Loucy (cell line): Measurements from ENCODE around the gene ACAD9.
"Not testable (repeated sequence)": the region's sequence is repeated elsewhere in the genome, so short reads cannot be mapped to it uniquely, and the experiment has no call there.

Experiments used
- H2AFZ ChIP-seq: fragments of 200-600 bp; sonication (generic); 2 replicates; pipeline ENCODE4 v1.6.0; 2016; ENCODE audit warnings: antibody characterized with exemption, mild to moderate bottlenecking, low read length, moderate library complexity
- H3F3A ChIP-seq: fragments of 200-600 bp; 2 replicates; pipeline ENCODE4 v1.6.0; 2016; ENCODE audit warnings: antibody characterized with exemption, low read depth, mild to moderate bottlenecking
- H3K27me3 ChIP-seq: fragments of 200-600 bp; sonication (generic); 2 replicates; pipeline ENCODE4 v1.6.1; 2014; ENCODE audit warnings: low read length, mild to moderate bottlenecking; ENCODE audit not compliant: insufficient read depth, poor library complexity, severe bottlenecking
- H3K36me3 ChIP-seq: fragments of 200-600 bp; sonication (generic); 2 replicates; pipeline ENCODE4 v1.6.1; 2016; ENCODE audit warnings: low read length; ENCODE audit not compliant: insufficient read depth
- H3K4me1 ChIP-seq: fragments of 200-600 bp; sonication (generic); 2 replicates; pipeline ENCODE4 v1.5.1; 2014; ENCODE audit warnings: low read length, mild to moderate bottlenecking; ENCODE audit not compliant: insufficient read depth, poor library complexity, severe bottlenecking
- H3K4me2 ChIP-seq: fragments of 200-600 bp; sonication (generic); 2 replicates; pipeline ENCODE4 v1.6.0; 2014; ENCODE audit warnings: antibody characterized with exemption, low read length, low read depth, mild to moderate bottlenecking; ENCODE audit not compliant: poor library complexity, severe bottlenecking
- H3K4me3 ChIP-seq: fragments of 200-600 bp; sonication (generic); 2 replicates; pipeline ENCODE4 v1.5.1; 2014; ENCODE audit warnings: low read length, mild to moderate bottlenecking, mixed read lengths; ENCODE audit not compliant: poor library complexity, severe bottlenecking
- H3K79me2 ChIP-seq: fragments of 200-600 bp; sonication (generic); 2 replicates; pipeline ENCODE4 v1.6.1; 2014; ENCODE audit warnings: low read length; ENCODE audit not compliant: insufficient read depth
- H3K9ac ChIP-seq: fragments of 200-600 bp; sonication (generic); 2 replicates; pipeline ENCODE4 v1.6.0; 2014; ENCODE audit warnings: mild to moderate bottlenecking, low read depth, low read length, moderate library complexity; ENCODE audit not compliant: poor library complexity, severe bottlenecking
- H3K9me2 ChIP-seq: fragments of 200-600 bp; sonication (generic); replicated peaks from 2 replicates; pipeline ENCODE4 v1.6.1; 2016; ENCODE audit warnings: low read depth, low read length, mixed read lengths
- H3K9me3 ChIP-seq: fragments of 200-600 bp; sonication (generic); 2 replicates; pipeline ENCODE4 v1.6.1; 2014; ENCODE audit warnings: mild to moderate bottlenecking, antibody characterized with exemption, low read length, low read depth; ENCODE audit not compliant: insufficient read depth
- H4K20me1 ChIP-seq: fragments of 200-600 bp; sonication (generic); 2 replicates; pipeline ENCODE4 v1.6.0; 2014; ENCODE audit warnings: antibody characterized with exemption, low read length, mild to moderate bottlenecking; ENCODE audit not compliant: insufficient read depth, poor library complexity, severe bottlenecking
- CTCF ChIP-seq: fragments of 200-600 bp; sonication (generic); conservative IDR thresholded peaks from 2 replicates; pipeline ENCODE4 v1.5.1; 2014; ENCODE audit warnings: mild to moderate bottlenecking, antibody characterized with exemption, low read length
- EZH2phosphoT487 ChIP-seq: fragments of 200-600 bp; IDR thresholded peaks from 2 replicates; pipeline ENCODE4 v1.6.1; 2018; ENCODE audit warnings: antibody characterized with exemption, mild to moderate bottlenecking, moderate library complexity, borderline replicate concordance

Gene ACAD9

GRCh38 chr3:128864351-128864811, 15.0 kb upstream of the ACAD9 start:
- no peaks in the 10 kb centered on the region for H3K4me1 ChIP-seq
- H3F3A ChIP-seq, result no peaks in the 10 kb centered on the region
- H3K4me2 ChIP-seq, result no peak overlapping the region
- no peak overlapping the region for H2AFZ ChIP-seq
- TF ChIP-seq CTCF (no peak), EZH2phosphoT487 (no peak)
- no peak overlapping the region for H3K9ac ChIP-seq
- no peak overlapping the region for H3K4me3 ChIP-seq
- peaks cover 12% of the 10 kb centered on the region for H3K9me3 ChIP-seq
- no peaks in the 10 kb centered on the region for H3K27me3 ChIP-seq
- no peaks in the 10 kb centered on the region for H3K9me2 ChIP-seq
- H3K79me2 ChIP-seq, result no peaks in the 10 kb centered on the region
- H3K36me3 ChIP-seq, result no peaks in the 10 kb centered on the region
- H4K20me1 ChIP-seq, result no peaks in the 10 kb centered on the region

GRCh38 chr3:128864849-128865804, 14.3 kb upstream of the ACAD9 start:
- H3K4me1 ChIP-seq, H3K79me2 ChIP-seq, H3K9me2 ChIP-seq, H4K20me1 ChIP-seq, H3F3A ChIP-seq, H3K9me3 ChIP-seq, H3K4me2 ChIP-seq, H3K4me3 ChIP-seq, H2AFZ ChIP-seq, H3K27me3 ChIP-seq, H3K36me3 ChIP-seq, H3K9ac ChIP-seq: not testable (repeated sequence)

GRCh38 chr3:128867200-128868125, 12.0 kb upstream of the ACAD9 start:
- TF ChIP-seq CTCF, result no peak
- no peak for TF ChIP-seq EZH2phosphoT487
- Histone ChIP-seq H3K4me3 (no peak overlapping the region), H2AFZ (no peak overlapping the region), H3F3A (no peaks in the 10 kb centered on the region), H3K27me3 (no peaks in the 10 kb centered on the region), H3K9me2 (no peaks in the 10 kb centered on the region), H3K79me2 (no peaks in the 10 kb centered on the region), H3K4me2 (no peak overlapping the region), H3K9me3 (no peaks in the 10 kb centered on the region), H3K9ac (no peak overlapping the region), H3K4me1 (no peaks in the 10 kb centered on the region), H4K20me1 (no peaks in the 10 kb centered on the region), H3K36me3 (no peaks in the 10 kb centered on the region)
